GM19240 (cell line): Measurements from ENCODE around the gene NAT8.
"Not testable (repeated sequence)": the region's sequence is repeated elsewhere in the genome, so short reads cannot be mapped to it uniquely, and the experiment has no call there.

Experiments
- DNase-seq: peaks from one replicate; pipeline ENCODE4 v3.0.0; 2011; ENCODE audit warnings: low spot score; ENCODE audit not compliant: insufficient read length

NAT8 gene

GRCh38 chr2:73638429-73638828, 3.8 kb downstream of the NAT8 start:
- no peak for DNase-seq

- not testable (repeated sequence) for DNase-seq
Measured at GRCh38 chr2:73636977-73637376, 5.2 kb downstream of the NAT8 start.

GRCh38 chr2:73630662-73631266, 11.5 kb downstream of the NAT8 start:
- not testable (repeated sequence) for DNase-seq

- not testable (repeated sequence) for DNase-seq
Measured at GRCh38 chr2:73628493-73628892, 13.7 kb downstream of the NAT8 start.

- DNase-seq: not testable (repeated sequence)
Measured at GRCh38 chr2:73626237-73626636, 16.0 kb downstream of the NAT8 start.

- not testable (repeated sequence) for DNase-seq
Measured at GRCh38 chr2:73624625-73625024, 17.6 kb downstream of the NAT8 start.

- not testable (repeated sequence) for DNase-seq
Measured at GRCh38 chr2:73624036-73624435, 18.2 kb downstream of the NAT8 start.

- DNase-seq: not testable (repeated sequence)
Measured at GRCh38 chr2:73619925-73620324, 22.3 kb downstream of the NAT8 start.

- no peak for DNase-seq
Measured at GRCh38 chr2:73614997-73615396, 27.2 kb downstream of the NAT8 start.

GRCh38 chr2:73614105-73614504, 28.1 kb downstream of the NAT8 start:
- DNase-seq: no peak

GRCh38 chr2:73611867-73612266, 30.4 kb downstream of the NAT8 start:
- DNase-seq: no peak

GRCh38 chr2:73611193-73611592, 31.0 kb downstream of the NAT8 start:
- no peak for DNase-seq

- DNase-seq: no peak
Measured at GRCh38 chr2:73610111-73610510, 32.1 kb downstream of the NAT8 start.

GRCh38 chr2:73604589-73604988, 37.6 kb downstream of the NAT8 start:
- DNase-seq: not testable (repeated sequence)

GRCh38 chr2:73603099-73603588, 39.1 kb downstream of the NAT8 start:
- not testable (repeated sequence) for DNase-seq

- DNase-seq: no peak
Measured at GRCh38 chr2:73601780-73602179, 40.4 kb downstream of the NAT8 start.

GRCh38 chr2:73594251-73594650, 48.0 kb downstream of the NAT8 start:
- DNase-seq: no peak

- no peak for DNase-seq
Measured at GRCh38 chr2:73593680-73594079, 48.5 kb downstream of the NAT8 start.
